WERI-Rb-1 (cell line): ENCODE measurements around the gene MARCHF10.
A peak's percentile ranks its signal among the peaks of the same experiment; 100 is the strongest.
"Not testable (repeated sequence)": the region's sequence is repeated elsewhere in the genome, so short reads cannot be mapped to it uniquely, and the experiment has no call there.

ENCODE experiments used
- DNase-seq: peaks from one replicate; pipeline ENCODE4 v3.0.0-alpha.2; 2020
- H3K27ac ChIP-seq: fragments of 250-450 bp; sonication (Bioruptor Pico); 2 replicates; pipeline ENCODE4 v1.5.1; 2020; ENCODE audit warnings: mild to moderate bottlenecking, moderate library complexity
- H3K27me3 ChIP-seq: fragments of 250-450 bp; sonication (Bioruptor Pico); 2 replicates; pipeline ENCODE4 v1.5.1; 2021; ENCODE audit warnings: mild to moderate bottlenecking, low read depth, moderate library complexity; ENCODE audit not compliant: insufficient read depth, severe bottlenecking
- H3K36me3 ChIP-seq: fragments of 250-450 bp; sonication (Bioruptor Pico); 2 replicates; pipeline ENCODE4 v1.5.1; 2020; ENCODE audit warnings: mild to moderate bottlenecking, moderate library complexity
- H3K4me3 ChIP-seq: 2 replicates; pipeline ENCODE4 v1.5.1; 2011; ENCODE audit warnings: low read depth, mild to moderate bottlenecking, control low read depth, low read length
- H3K9me3 ChIP-seq: fragments of 250-450 bp; sonication (Bioruptor Pico); 2 replicates; pipeline ENCODE4 v1.5.1; 2021; ENCODE audit warnings: mild to moderate bottlenecking, moderate library complexity; ENCODE audit not compliant: severe bottlenecking
- TF ChIP-seq, protein P1 (sequence below): IDR thresholded peaks from 2 replicates; pipeline ENCODE4 v1.5.1; 2011; ENCODE audit warnings: low read depth, mild to moderate bottlenecking, control low read depth, inconsistent platforms, low read length

Gene MARCHF10

GRCh38 chr17:62792447-62792800 lies 15.7 kb downstream of the MARCHF10 start:
- H3K27me3 ChIP-seq = no peaks in the 10 kb centered on the region
- TF ChIP-seq, protein P1, sequence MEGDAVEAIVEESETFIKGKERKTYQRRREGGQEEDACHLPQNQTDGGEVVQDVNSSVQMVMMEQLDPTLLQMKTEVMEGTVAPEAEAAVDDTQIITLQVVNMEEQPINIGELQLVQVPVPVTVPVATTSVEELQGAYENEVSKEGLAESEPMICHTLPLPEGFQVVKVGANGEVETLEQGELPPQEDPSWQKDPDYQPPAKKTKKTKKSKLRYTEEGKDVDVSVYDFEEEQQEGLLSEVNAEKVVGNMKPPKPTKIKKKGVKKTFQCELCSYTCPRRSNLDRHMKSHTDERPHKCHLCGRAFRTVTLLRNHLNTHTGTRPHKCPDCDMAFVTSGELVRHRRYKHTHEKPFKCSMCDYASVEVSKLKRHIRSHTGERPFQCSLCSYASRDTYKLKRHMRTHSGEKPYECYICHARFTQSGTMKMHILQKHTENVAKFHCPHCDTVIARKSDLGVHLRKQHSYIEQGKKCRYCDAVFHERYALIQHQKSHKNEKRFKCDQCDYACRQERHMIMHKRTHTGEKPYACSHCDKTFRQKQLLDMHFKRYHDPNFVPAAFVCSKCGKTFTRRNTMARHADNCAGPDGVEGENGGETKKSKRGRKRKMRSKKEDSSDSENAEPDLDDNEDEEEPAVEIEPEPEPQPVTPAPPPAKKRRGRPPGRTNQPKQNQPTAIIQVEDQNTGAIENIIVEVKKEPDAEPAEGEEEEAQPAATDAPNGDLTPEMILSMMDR = no peak
- H3K4me3 ChIP-seq = no peak overlapping the region
- peak; percentile 0 for DNase-seq
- H3K9me3 ChIP-seq = no peaks in the 10 kb centered on the region
- H3K27ac ChIP-seq = no peak overlapping the region
- no peaks in the 10 kb centered on the region for H3K36me3 ChIP-seq

- H3K36me3 ChIP-seq = no peaks in the 10 kb centered on the region
- no peak overlapping the region for H3K27ac ChIP-seq
- H3K4me3 ChIP-seq = no peak overlapping the region
- DNase-seq = peak; percentile 2
- H3K27me3 ChIP-seq = no peaks in the 10 kb centered on the region
- TF ChIP-seq, protein P1 = no peak
- H3K9me3 ChIP-seq = no peaks in the 10 kb centered on the region
These were observed 16.2 kb downstream of the MARCHF10 start for GRCh38 chr17:62791767-62792446.

DNA sequence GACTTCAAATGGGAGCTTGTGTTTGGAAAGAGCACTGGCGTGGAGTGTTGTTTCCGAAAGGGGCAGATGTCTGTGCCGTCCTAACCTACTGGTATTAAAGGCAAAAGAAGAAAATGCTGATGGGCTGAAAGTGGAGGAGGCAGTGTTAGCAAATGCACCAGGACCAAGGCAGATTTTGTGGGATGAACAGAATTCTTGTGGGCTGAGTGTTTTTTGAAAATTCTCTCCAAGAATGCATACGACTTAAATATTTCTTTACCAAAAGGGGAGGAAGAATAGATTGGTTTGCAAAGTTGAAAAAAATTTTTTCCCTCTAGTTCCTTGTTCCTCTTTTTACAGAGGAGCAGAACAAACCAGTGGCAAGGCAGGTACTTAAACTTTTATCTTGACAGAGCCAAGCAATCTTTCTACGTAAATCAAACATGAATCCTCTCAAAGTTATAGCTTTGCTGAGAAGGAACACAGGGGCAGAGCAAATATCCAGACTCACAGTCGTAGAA lies 16.8 kb downstream of the MARCHF10 start:
- peak; percentile 0 for DNase-seq
- TF ChIP-seq, protein P1 = no peak
- Histone ChIP-seq H3K9me3 (no peaks in the 10 kb centered on the region), H3K27me3 (no peaks in the 10 kb centered on the region), H3K36me3 (no peaks in the 10 kb centered on the region), H3K4me3 (no peak overlapping the region), H3K27ac (no peak overlapping the region)

DNA sequence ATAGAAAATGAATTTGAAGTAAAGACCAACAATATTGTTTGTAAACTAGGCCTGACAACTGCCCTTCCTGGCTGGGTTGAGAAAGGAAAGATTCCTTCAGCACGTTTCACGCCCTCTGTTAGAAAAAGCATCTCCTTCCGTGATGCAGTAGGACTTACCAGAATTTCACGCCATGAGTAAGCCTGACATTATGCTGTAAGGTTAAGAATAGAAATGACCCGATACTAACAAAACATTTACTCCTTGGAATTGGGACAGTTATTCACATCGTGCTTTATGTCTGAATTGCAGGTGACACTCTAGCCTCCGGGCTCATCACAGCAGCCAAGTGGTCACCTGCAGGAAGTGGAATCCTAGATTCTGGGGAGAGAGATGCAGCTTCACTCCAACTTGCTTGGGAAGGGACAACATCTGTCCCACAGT lies 17.5 kb downstream of the MARCHF10 start:
- TF ChIP-seq, protein P1 = no peak
- peak; percentile 0 for DNase-seq
- H3K27me3 ChIP-seq = no peaks in the 10 kb centered on the region
- no peak overlapping the region for H3K27ac ChIP-seq
- H3K36me3 ChIP-seq = no peaks in the 10 kb centered on the region
- peaks cover 4% of the 10 kb centered on the region for H3K9me3 ChIP-seq
- H3K4me3 ChIP-seq = no peak overlapping the region

DNA sequence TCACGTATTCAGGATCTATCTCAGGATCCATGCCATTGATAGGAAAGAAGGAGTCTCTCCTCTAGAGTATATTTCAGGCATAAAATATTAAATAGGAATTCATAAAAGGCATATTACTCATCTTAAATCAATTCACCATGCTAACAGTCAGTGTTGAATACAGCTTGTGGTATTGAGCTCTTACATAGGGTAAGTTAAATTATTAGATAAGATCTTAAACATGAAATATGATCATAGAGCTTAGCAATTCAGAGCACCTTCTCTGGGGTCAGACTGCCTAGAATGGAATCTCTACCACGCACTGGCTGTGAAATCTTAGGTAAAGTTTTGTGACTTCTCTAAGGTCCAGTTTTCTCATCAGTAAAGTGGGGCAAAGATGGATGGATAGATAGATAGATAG lies 20.7 kb downstream of the MARCHF10 start:
- TF ChIP-seq, protein P1 = no peak
- no peaks in the 10 kb centered on the region for H3K36me3 ChIP-seq
- no peak for DNase-seq
- H3K4me3 ChIP-seq = no peak overlapping the region
- H3K27me3 ChIP-seq = no peaks in the 10 kb centered on the region
- peaks cover 11% of the 10 kb centered on the region for H3K9me3 ChIP-seq
- H3K27ac ChIP-seq = no peak overlapping the region

DNA sequence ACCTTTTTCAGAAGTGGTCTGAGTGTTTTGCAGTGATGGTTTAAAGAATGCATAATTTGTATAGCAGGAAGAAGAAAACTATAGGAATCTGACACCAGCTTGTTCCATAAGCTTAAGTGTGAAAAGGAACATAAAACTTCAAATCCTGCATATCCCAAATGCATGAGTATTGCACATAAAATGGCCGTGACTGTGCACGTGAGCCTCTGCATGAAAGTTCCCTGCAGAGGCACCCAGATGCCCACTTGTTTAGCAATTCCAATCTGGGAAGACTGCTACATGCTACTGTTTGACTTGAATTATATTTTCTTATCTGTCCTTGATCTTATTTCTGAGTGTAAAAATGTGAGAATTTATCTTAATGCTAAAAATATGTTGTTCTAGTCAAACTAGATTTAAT lies 21.5 kb downstream of the MARCHF10 start:
- Histone ChIP-seq H3K36me3 (no peaks in the 10 kb centered on the region), H3K9me3 (peaks cover 11% of the 10 kb centered on the region), H3K27ac (no peak overlapping the region), H3K4me3 (no peak overlapping the region), H3K27me3 (no peaks in the 10 kb centered on the region)
- TF ChIP-seq, protein P1 = no peak
- DNase-seq = no peak

DNA sequence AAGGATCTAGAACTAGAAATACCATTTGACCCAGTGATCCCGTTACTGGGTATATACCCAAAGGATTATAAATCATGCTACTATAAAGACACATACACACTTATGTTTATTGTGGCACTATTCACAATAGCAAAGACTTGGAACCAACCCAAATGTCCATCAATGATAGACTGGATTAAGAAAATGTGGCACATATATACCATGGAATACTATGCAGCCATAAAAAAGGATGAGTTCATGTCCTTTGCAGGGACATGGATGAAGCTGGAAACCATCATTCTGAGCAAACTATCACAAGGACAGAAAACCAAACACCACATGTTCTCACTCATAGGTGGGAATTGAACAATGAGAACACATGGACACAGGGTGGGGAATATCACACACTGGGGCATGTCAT lies 22.1 kb downstream of the MARCHF10 start:
- not testable (repeated sequence) for DNase-seq, H3K36me3 ChIP-seq, H3K27me3 ChIP-seq, H3K4me3 ChIP-seq, H3K27ac ChIP-seq
- peaks cover 11% of the 10 kb centered on the region for H3K9me3 ChIP-seq
